HepG2 (cell line): ENCODE results near the gene TFCP2L1.

ENCODE experiments used
- CTCF ChIP-seq: sonication (generic); formaldehyde crosslinking; IDR thresholded peaks from 2 replicates; pipeline ENCODE4 v1.5.0; 2020; ENCODE audit warnings: mild to moderate bottlenecking, missing genetic modification reagents, moderate library complexity
- ELF1 ChIP-seq: sonication (generic); formaldehyde crosslinking; IDR thresholded peaks from 2 replicates; pipeline ENCODE4 v1.4.0; 2020; ENCODE audit warnings: missing genetic modification reagents
- FOXA1 ChIP-seq, 2 experiments: fragments of 450-650 bp in 1 of 2; sonication (generic) in 1 of 2; formaldehyde crosslinking in 1 of 2; IDR thresholded peaks; 2 replicates each; pipeline versions ENCODE4 v1.4.0 to v1.6.1; 2016 to 2020; ENCODE audit warnings: missing genetic modification reagents in 1 of 2
- FOXM1 ChIP-seq: sonication (generic); formaldehyde crosslinking; IDR thresholded peaks from 2 replicates; pipeline ENCODE4 v1.5.0; 2020; ENCODE audit warnings: missing genetic modification reagents
- MAX ChIP-seq: IDR thresholded peaks from 2 replicates; pipeline ENCODE4 v1.6.1; 2012; ENCODE audit warnings: inconsistent platforms
- MXD4 ChIP-seq: IDR thresholded peaks from 2 replicates; pipeline ENCODE4 v1.6.1; 2016; ENCODE audit warnings: mild to moderate bottlenecking, missing biosample characterization, missing genetic modification reagents
- NFIC ChIP-seq: IDR thresholded peaks from 2 replicates; pipeline ENCODE4 v1.6.1; 2012; ENCODE audit warnings: mild to moderate bottlenecking, low read length, inconsistent platforms
- POLR2A ChIP-seq, 2 experiments: IDR thresholded peaks; 2 replicates each; pipeline ENCODE4 v1.6.1; 2011; ENCODE audit warnings: low read depth in 2 of 2, low read length in 2 of 2, mild to moderate bottlenecking in 1 of 2, moderate library complexity in 1 of 2; ENCODE audit not compliant: insufficient read depth in 1 of 2
- THYN1 ChIP-seq: sonication (generic); formaldehyde crosslinking; IDR thresholded peaks from 2 replicates; pipeline ENCODE4 v1.8.1; 2023; ENCODE audit warnings: low read depth, mild to moderate bottlenecking, moderate library complexity, missing genetic modification reagents, borderline replicate concordance
- TOE1 ChIP-seq: sonication (generic); formaldehyde crosslinking; IDR thresholded peaks from 2 replicates; pipeline ENCODE4 v1.4.0; 2020; ENCODE audit warnings: mild to moderate bottlenecking, missing genetic modification reagents
- ZBTB1 ChIP-seq: sonication (generic); formaldehyde crosslinking; IDR thresholded peaks from 2 replicates; pipeline ENCODE4 v1.4.0; 2020; ENCODE audit warnings: missing genetic modification reagents, borderline replicate concordance
- ZNF333 ChIP-seq: sonication (generic); formaldehyde crosslinking; IDR thresholded peaks from 2 replicates; pipeline ENCODE4 v1.4.0; 2020; ENCODE audit warnings: mild to moderate bottlenecking, missing genetic modification reagents, borderline replicate concordance
- ZNF431 ChIP-seq: sonication (generic); formaldehyde crosslinking; IDR thresholded peaks from 2 replicates; pipeline ENCODE4 v1.9.0; 2022; ENCODE audit warnings: missing genetic modification reagents, low read depth, mild to moderate bottlenecking, borderline replicate concordance

GRCh38 chr2:121281694-121282093 is 3.3 kb downstream of the TFCP2L1 start:
- no peak for TF ChIP-seq POLR2A (IDR thresholded peaks at IDR 0.05; ENCODE audit: insufficient read depth in 1 of 2, low read depth in 2 of 2, low read length in 2 of 2)
- TF ChIP-seq MXD4 (CRISPR knock-in tag): no peak
- TF ChIP-seq ZBTB1 (CRISPR knock-in tag): no peak
- TF ChIP-seq TOE1 (CRISPR knock-in tag): no peak
- TF ChIP-seq FOXA1 (IDR thresholded peaks at IDR 0.05): no peak
- TF ChIP-seq FOXA1 (CRISPR knock-in tag; IDR thresholded peaks at IDR 0.05): no peak
- no peak for TF ChIP-seq MAX
- TF ChIP-seq THYN1 (CRISPR knock-in tag): no peak
- no peak for TF ChIP-seq CTCF (CRISPR knock-in tag)
- no peak for TF ChIP-seq ELF1 (CRISPR knock-in tag)
- no peak for TF ChIP-seq FOXM1 (CRISPR knock-in tag)
- no peak for TF ChIP-seq ZNF333 (CRISPR knock-in tag)
- no peak for TF ChIP-seq ZNF431
- TF ChIP-seq NFIC: no peak
